ENCODE results near the gene FPR1. TPM values are rescaled to one million over a fixed set of nuclear protein-coding genes. Genes with fewer than 3 reads are reported as not detected.

The FPR1 gene
- total RNA-seq = 7.8 TPM

- no peak within 1 kb of the TSS for H3K9ac ChIP-seq (ENCODE audit: low read depth in 1 of 3, low read length in 3 of 3)
- H3K4me1 ChIP-seq (ENCODE audit: control insufficient read depth in 3 of 3, insufficient read depth in 3 of 3, low read length in 3 of 3) = no peaks in the 10 kb centered on the region
- no peak within 1 kb of the TSS for H3K4me3 ChIP-seq (ENCODE audit: low read length in 3 of 3)
- H3K27ac ChIP-seq (ENCODE audit: low read depth, low read length) = no peak within 1 kb of the TSS
- no peaks in the 10 kb centered on the region for H3K36me3 ChIP-seq (ENCODE audit: control insufficient read depth in 3 of 3, insufficient read depth in 3 of 3, low read length in 3 of 3)
- no peaks in the 10 kb centered on the region for H3K27me3 ChIP-seq (ENCODE audit: control insufficient read depth in 3 of 3, insufficient read depth in 3 of 3, low read length in 3 of 3)
- H3K9me3 ChIP-seq (ENCODE audit: control insufficient read depth in 3 of 3, low read length in 3 of 3) = peaks cover 0 to 4% (median 0%) of the 10 kb centered on the region in 3 donors
Observed at GRCh38 chr19:51751655-51752054, at the start of gene FPR1. Gene FPR1, minus strand, starts transcription at chr19:51751878. Its CDS starts 4,884 bp downstream, at chr19:51746994.

- Histone ChIP-seq H3K9me3 (ENCODE audit: control insufficient read depth in 3 of 3, low read length in 3 of 3) (no peaks in the 10 kb centered on the region), H3K4me1 (ENCODE audit: control insufficient read depth in 3 of 3, insufficient read depth in 3 of 3, low read length in 3 of 3) (peaks cover 0 to 12% (median 5%) of the 10 kb centered on the region in 3 donors), H3K9ac (ENCODE audit: low read depth in 1 of 3, low read length in 3 of 3) (no peak overlapping the region), H3K36me3 (ENCODE audit: control insufficient read depth in 3 of 3, insufficient read depth in 3 of 3, low read length in 3 of 3) (no peaks in the 10 kb centered on the region), H3K27ac (ENCODE audit: low read depth, low read length) (peak overlapping the region; percentile 77), H3K27me3 (ENCODE audit: control insufficient read depth in 3 of 3, insufficient read depth in 3 of 3, low read length in 3 of 3) (peaks cover 0 to 2% (median 0%) of the 10 kb centered on the region in 3 donors), H3K4me3 (ENCODE audit: low read length in 3 of 3) (no peak overlapping the region)
Observed at GRCh38 chr19:51800473-51801244, 49.0 kb upstream of the FPR1 start.

- Histone ChIP-seq H3K27ac (ENCODE audit: low read depth, low read length) (peak overlapping the region; percentile 77), H3K27me3 (ENCODE audit: control insufficient read depth in 3 of 3, insufficient read depth in 3 of 3, low read length in 3 of 3) (peaks cover 0 to 2% (median 0%) of the 10 kb centered on the region in 3 donors), H3K9me3 (ENCODE audit: control insufficient read depth in 3 of 3, low read length in 3 of 3) (no peaks in the 10 kb centered on the region), H3K4me1 (ENCODE audit: control insufficient read depth in 3 of 3, insufficient read depth in 3 of 3, low read length in 3 of 3) (peaks cover 0 to 12% (median 5%) of the 10 kb centered on the region in 3 donors), H3K36me3 (ENCODE audit: control insufficient read depth in 3 of 3, insufficient read depth in 3 of 3, low read length in 3 of 3) (no peaks in the 10 kb centered on the region), H3K4me3 (ENCODE audit: low read length in 3 of 3) (peak overlapping the region in 1 of 3 donors; percentile 41), H3K9ac (ENCODE audit: low read depth in 1 of 3, low read length in 3 of 3) (no peak overlapping the region)
Observed at GRCh38 chr19:51799774-51800472, 48.2 kb upstream of the FPR1 start.

- Histone ChIP-seq H3K4me1 (ENCODE audit: control insufficient read depth in 3 of 3, insufficient read depth in 3 of 3, low read length in 3 of 3) (peaks cover 0 to 12% (median 5%) of the 10 kb centered on the region in 3 donors), H3K9me3 (ENCODE audit: control insufficient read depth in 3 of 3, low read length in 3 of 3) (no peaks in the 10 kb centered on the region), H3K36me3 (ENCODE audit: control insufficient read depth in 3 of 3, insufficient read depth in 3 of 3, low read length in 3 of 3) (no peaks in the 10 kb centered on the region), H3K27ac (ENCODE audit: low read depth, low read length) (peak overlapping the region; percentile 77), H3K9ac (ENCODE audit: low read depth in 1 of 3, low read length in 3 of 3) (peak overlapping the region in 2 of 3 donors; percentile 32 to 61), H3K4me3 (ENCODE audit: low read length in 3 of 3) (peak overlapping the region in 1 of 3 donors; percentile 22), H3K27me3 (ENCODE audit: control insufficient read depth in 3 of 3, insufficient read depth in 3 of 3, low read length in 3 of 3) (peaks cover 0 to 2% (median 0%) of the 10 kb centered on the region in 3 donors)
Observed at GRCh38 chr19:51799034-51799773, 47.5 kb upstream of the FPR1 start.

- Histone ChIP-seq H3K4me1 (ENCODE audit: control insufficient read depth in 3 of 3, insufficient read depth in 3 of 3, low read length in 3 of 3) (peaks cover 0 to 12% (median 5%) of the 10 kb centered on the region in 3 donors), H3K27me3 (ENCODE audit: control insufficient read depth in 3 of 3, insufficient read depth in 3 of 3, low read length in 3 of 3) (peaks cover 0 to 2% (median 0%) of the 10 kb centered on the region in 3 donors), H3K9me3 (ENCODE audit: control insufficient read depth in 3 of 3, low read length in 3 of 3) (no peaks in the 10 kb centered on the region), H3K27ac (ENCODE audit: low read depth, low read length) (peak overlapping the region; percentile 77), H3K9ac (ENCODE audit: low read depth in 1 of 3, low read length in 3 of 3) (no peak overlapping the region), H3K4me3 (ENCODE audit: low read length in 3 of 3) (no peak overlapping the region), H3K36me3 (ENCODE audit: control insufficient read depth in 3 of 3, insufficient read depth in 3 of 3, low read length in 3 of 3) (no peaks in the 10 kb centered on the region)
Observed at GRCh38 chr19:51798062-51798461, 46.4 kb upstream of the FPR1 start.

- no peak overlapping the region for H3K4me3 ChIP-seq (ENCODE audit: low read length in 3 of 3)
- no peaks in the 10 kb centered on the region for H3K9me3 ChIP-seq (ENCODE audit: control insufficient read depth in 3 of 3, low read length in 3 of 3)
- no peak overlapping the region for H3K27ac ChIP-seq (ENCODE audit: low read depth, low read length)
Observed at GRCh38 chr19:51797480-51797879, 45.8 kb upstream of the FPR1 start.

GRCh38 chr19:51796195-51796679 lies 44.6 kb upstream of the FPR1 start:
- Histone ChIP-seq H3K4me1 (ENCODE audit: control insufficient read depth in 3 of 3, insufficient read depth in 3 of 3, low read length in 3 of 3) (peaks cover 0 to 12% (median 5%) of the 10 kb centered on the region in 3 donors), H3K27ac (ENCODE audit: low read depth, low read length) (peak overlapping the region; percentile 40), H3K36me3 (ENCODE audit: control insufficient read depth in 3 of 3, insufficient read depth in 3 of 3, low read length in 3 of 3) (no peaks in the 10 kb centered on the region), H3K9me3 (ENCODE audit: control insufficient read depth in 3 of 3, low read length in 3 of 3) (peaks cover 0 to 3% (median 0%) of the 10 kb centered on the region in 3 donors), H3K27me3 (ENCODE audit: control insufficient read depth in 3 of 3, insufficient read depth in 3 of 3, low read length in 3 of 3) (peaks cover 0 to 2% (median 0%) of the 10 kb centered on the region in 3 donors), H3K9ac (ENCODE audit: low read depth in 1 of 3, low read length in 3 of 3) (no peak overlapping the region), H3K4me3 (ENCODE audit: low read length in 3 of 3) (peak overlapping the region in 1 of 3 donors; percentile 38)

More at GRCh38 chr19:51797480-51797879, 45.8 kb upstream of the FPR1 start:
- H3K36me3 ChIP-seq (ENCODE audit: control insufficient read depth in 3 of 3, insufficient read depth in 3 of 3, low read length in 3 of 3) = no peaks in the 10 kb centered on the region
- H3K27me3 ChIP-seq (ENCODE audit: control insufficient read depth in 3 of 3, insufficient read depth in 3 of 3, low read length in 3 of 3) = peaks cover 0 to 2% (median 0%) of the 10 kb centered on the region in 3 donors
- no peak overlapping the region for H3K9ac ChIP-seq (ENCODE audit: low read depth in 1 of 3, low read length in 3 of 3)
- H3K4me1 ChIP-seq (ENCODE audit: control insufficient read depth in 3 of 3, insufficient read depth in 3 of 3, low read length in 3 of 3) = peaks cover 0 to 12% (median 5%) of the 10 kb centered on the region in 3 donors

GRCh38 chr19:51794885-51795490 lies 43.3 kb upstream of the FPR1 start, which contains the start of gene FPR3:
Gene FPR3, plus strand, starts transcription at chr19:51795157. Its CDS starts 28,592 bp downstream, at chr19:51823749.
- Histone ChIP-seq H3K4me1 (ENCODE audit: control insufficient read depth in 3 of 3, insufficient read depth in 3 of 3, low read length in 3 of 3) (peaks cover 0 to 10% (median 4%) of the 10 kb centered on the region in 3 donors), H3K9ac (ENCODE audit: low read depth in 1 of 3, low read length in 3 of 3) (no peak within 1 kb of the TSS), H3K36me3 (ENCODE audit: control insufficient read depth in 3 of 3, insufficient read depth in 3 of 3, low read length in 3 of 3) (no peaks in the 10 kb centered on the region), H3K4me3 (ENCODE audit: low read length in 3 of 3) (peak within 1 kb of the TSS in 1 of 3 donors; percentile 38), H3K27ac (ENCODE audit: low read depth, low read length) (no peak within 1 kb of the TSS), H3K9me3 (ENCODE audit: control insufficient read depth in 3 of 3, low read length in 3 of 3) (peaks cover 0 to 3% (median 0%) of the 10 kb centered on the region in 3 donors), H3K27me3 (ENCODE audit: control insufficient read depth in 3 of 3, insufficient read depth in 3 of 3, low read length in 3 of 3) (peaks cover 0 to 2% (median 0%) of the 10 kb centered on the region in 3 donors)

GRCh38 chr19:51793994-51794393 lies 42.3 kb upstream of the FPR1 start:
- Histone ChIP-seq H3K27ac (ENCODE audit: low read depth, low read length) (no peak overlapping the region), H3K9me3 (ENCODE audit: control insufficient read depth in 3 of 3, low read length in 3 of 3) (peaks cover 0 to 3% (median 0%) of the 10 kb centered on the region in 3 donors), H3K4me1 (ENCODE audit: control insufficient read depth in 3 of 3, insufficient read depth in 3 of 3, low read length in 3 of 3) (no peaks in the 10 kb centered on the region), H3K9ac (ENCODE audit: low read depth in 1 of 3, low read length in 3 of 3) (no peak overlapping the region), H3K36me3 (ENCODE audit: control insufficient read depth in 3 of 3, insufficient read depth in 3 of 3, low read length in 3 of 3) (no peaks in the 10 kb centered on the region), H3K27me3 (ENCODE audit: control insufficient read depth in 3 of 3, insufficient read depth in 3 of 3, low read length in 3 of 3) (peaks cover 0 to 2% (median 0%) of the 10 kb centered on the region in 3 donors), H3K4me3 (ENCODE audit: low read length in 3 of 3) (no peak overlapping the region)
